Ishikawa (cell line): Measurements from ENCODE around the gene ZNF608.

Source experiments
- FOXM1 ChIP-seq: IDR thresholded peaks from 2 replicates; pipeline ENCODE4 v1.6.1; 2012; ENCODE audit warnings: low read depth, borderline replicate concordance
- TEAD4 ChIP-seq: IDR thresholded peaks from 2 replicates; pipeline ENCODE4 v1.6.1; 2012

DNA sequence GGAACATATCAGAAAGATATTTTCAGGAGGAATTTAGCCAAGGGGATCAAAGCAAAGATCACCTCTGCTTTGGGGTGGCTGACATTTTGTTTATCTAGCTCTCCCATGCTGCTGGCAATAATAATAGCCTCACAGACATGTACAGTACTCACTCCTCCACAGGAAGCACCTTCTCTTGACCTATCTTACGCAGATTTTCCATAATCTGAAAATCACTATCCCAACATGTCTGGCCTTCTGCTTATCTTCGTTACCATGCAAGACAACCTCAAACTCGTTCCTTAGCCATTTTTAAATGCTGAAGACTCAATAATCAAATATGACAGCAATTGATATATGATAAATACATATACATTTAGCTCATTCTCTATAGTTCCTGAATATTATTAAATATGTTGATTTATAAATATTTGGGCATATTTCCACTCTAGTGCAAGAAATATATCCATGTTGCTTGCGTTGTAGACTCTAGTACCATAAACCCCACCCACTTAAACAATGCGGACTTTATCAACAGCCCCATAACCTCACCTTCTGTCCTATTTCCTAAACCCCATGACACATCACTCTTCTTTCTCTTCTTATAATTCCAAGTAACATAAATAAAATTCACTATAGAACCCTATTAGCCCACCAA, 18.0 kb downstream of the ZNF608 start:
- TF ChIP-seq TEAD4 (no peak), FOXM1 (no peak)
